ENCODE results near the gene GABRA4. TPM values are rescaled to one million over a fixed set of nuclear protein-coding genes. Genes with fewer than 3 reads are reported as not detected.

GABRA4 gene
- total RNA-seq, 2 experiments from 2014 or later: not detected

GRCh38 chr4:46975812-46976553 is 17.4 kb downstream of the GABRA4 start:
- ATAC-seq (no peak), DNase-seq (no peak)
- H3K27ac Mint-ChIP-seq: no peak overlapping the region
- no peaks in the 10 kb centered on the region for H3K36me3 Mint-ChIP-seq (ENCODE audit: low read depth)
- no peak overlapping the region for H3K4me3 Mint-ChIP-seq
- H3K4me1 Mint-ChIP-seq (ENCODE audit: low read depth): no peaks in the 10 kb centered on the region
- CTCF ChIA-PET: interaction anchor here (0.7 kb wide), 1 partner anchor 80 kb away, joined by 3 read pairs; no protein-coding TSS in a partner anchor
- intact Hi-C loops (cut with micrococcal nuclease): no loop called here
- H3K9me3 Mint-ChIP-seq: no peaks in the 10 kb centered on the region
- peaks cover 5% of the 10 kb centered on the region for H3K27me3 Mint-ChIP-seq
- TF ChIP-seq, protein P1, sequence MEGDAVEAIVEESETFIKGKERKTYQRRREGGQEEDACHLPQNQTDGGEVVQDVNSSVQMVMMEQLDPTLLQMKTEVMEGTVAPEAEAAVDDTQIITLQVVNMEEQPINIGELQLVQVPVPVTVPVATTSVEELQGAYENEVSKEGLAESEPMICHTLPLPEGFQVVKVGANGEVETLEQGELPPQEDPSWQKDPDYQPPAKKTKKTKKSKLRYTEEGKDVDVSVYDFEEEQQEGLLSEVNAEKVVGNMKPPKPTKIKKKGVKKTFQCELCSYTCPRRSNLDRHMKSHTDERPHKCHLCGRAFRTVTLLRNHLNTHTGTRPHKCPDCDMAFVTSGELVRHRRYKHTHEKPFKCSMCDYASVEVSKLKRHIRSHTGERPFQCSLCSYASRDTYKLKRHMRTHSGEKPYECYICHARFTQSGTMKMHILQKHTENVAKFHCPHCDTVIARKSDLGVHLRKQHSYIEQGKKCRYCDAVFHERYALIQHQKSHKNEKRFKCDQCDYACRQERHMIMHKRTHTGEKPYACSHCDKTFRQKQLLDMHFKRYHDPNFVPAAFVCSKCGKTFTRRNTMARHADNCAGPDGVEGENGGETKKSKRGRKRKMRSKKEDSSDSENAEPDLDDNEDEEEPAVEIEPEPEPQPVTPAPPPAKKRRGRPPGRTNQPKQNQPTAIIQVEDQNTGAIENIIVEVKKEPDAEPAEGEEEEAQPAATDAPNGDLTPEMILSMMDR (IDR thresholded peaks at IDR 0.05): no peak
- POLR2A ChIA-PET: no interaction called here

- POLR2A ChIA-PET: no interaction called here
- intact Hi-C loops (cut with micrococcal nuclease): no loop called here
- Mint-ChIP-seq H3K4me1 (ENCODE audit: low read depth) (no peaks in the 10 kb centered on the region), H3K36me3 (ENCODE audit: low read depth) (no peaks in the 10 kb centered on the region), H3K27ac (no peak overlapping the region), H3K4me3 (no peak overlapping the region), H3K9me3 (no peaks in the 10 kb centered on the region), H3K27me3 (peaks cover 6% of the 10 kb centered on the region)
- TF ChIP-seq, protein P1 (IDR thresholded peaks at IDR 0.05): no peak
- DNase-seq (no peak), ATAC-seq (no peak)
- CTCF ChIA-PET: no interaction called here
These were observed 18.4 kb downstream of the GABRA4 start for GRCh38 chr4:46974891-46975543.

- Mint-ChIP-seq H3K27me3 (peaks cover 10% of the 10 kb centered on the region), H3K4me1 (ENCODE audit: low read depth) (no peaks in the 10 kb centered on the region), H3K9me3 (no peaks in the 10 kb centered on the region), H3K27ac (no peak overlapping the region), H3K36me3 (ENCODE audit: low read depth) (no peaks in the 10 kb centered on the region), H3K4me3 (no peak overlapping the region)
- DNase-seq (no peak), ATAC-seq (no peak)
- POLR2A ChIA-PET: no interaction called here
- CTCF ChIA-PET: no interaction called here
- intact Hi-C loops (cut with micrococcal nuclease): no loop called here
- TF ChIP-seq, protein P1 (IDR thresholded peaks at IDR 0.05): no peak
These were observed 24.5 kb downstream of the GABRA4 start for GRCh38 chr4:46968847-46969246.

DNA sequence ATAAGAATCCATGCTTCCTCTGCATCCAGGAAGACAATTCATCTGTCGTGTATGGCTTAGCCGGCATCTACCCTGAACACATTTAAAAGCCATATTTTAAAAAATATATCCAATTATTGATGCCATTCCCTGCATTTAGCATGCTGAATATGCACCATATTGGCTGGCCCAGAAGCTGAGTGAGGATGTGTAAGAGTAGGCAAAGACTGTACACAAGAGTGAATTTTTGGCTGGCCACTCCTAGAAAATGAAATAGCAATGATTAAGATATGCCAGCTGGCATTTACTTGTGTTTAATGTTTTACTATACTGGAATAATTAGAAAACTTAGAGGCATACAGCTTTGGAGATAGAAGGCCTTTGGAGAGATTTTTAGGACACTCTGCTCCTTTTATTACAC is 25.8 kb downstream of the GABRA4 start:
- no peaks in the 10 kb centered on the region for H3K36me3 Mint-ChIP-seq (ENCODE audit: low read depth)
- ChIA-PET POLR2A (no interaction called here), CTCF (no interaction called here)
- ATAC-seq (no peak), DNase-seq (no peak)
- H3K4me1 Mint-ChIP-seq (ENCODE audit: low read depth): no peaks in the 10 kb centered on the region
- no peak overlapping the region for H3K4me3 Mint-ChIP-seq
- H3K9me3 Mint-ChIP-seq: no peaks in the 10 kb centered on the region
- TF ChIP-seq, protein P1 (IDR thresholded peaks at IDR 0.05): no peak
- no peak overlapping the region for H3K27ac Mint-ChIP-seq
- peaks cover 9% of the 10 kb centered on the region for H3K27me3 Mint-ChIP-seq
- intact Hi-C loops (cut with micrococcal nuclease): no loop called here

- no peak for ATAC-seq
- CTCF ChIA-PET: no interaction called here
These were observed 34.5 kb downstream of the GABRA4 start for GRCh38 chr4:46958742-46959488.

More at GRCh38 chr4:46958742-46959488, 34.5 kb downstream of the GABRA4 start:
- Mint-ChIP-seq H3K27ac (no peak overlapping the region), H3K9me3 (no peaks in the 10 kb centered on the region), H3K4me3 (no peak overlapping the region), H3K27me3 (peaks cover 4% of the 10 kb centered on the region), H3K4me1 (ENCODE audit: low read depth) (no peaks in the 10 kb centered on the region), H3K36me3 (ENCODE audit: low read depth) (no peaks in the 10 kb centered on the region)
- DNase-seq: no peak
- TF ChIP-seq, protein P1 (IDR thresholded peaks at IDR 0.05): no peak
- intact Hi-C loops (cut with micrococcal nuclease): no loop called here
- POLR2A ChIA-PET: no interaction called here

Data from activated CD8-positive, alpha-beta T cell treated with anti-CD3 and anti-CD28 coated beads for 36 hours (primary cell).